Measurements from ENCODE around the gene MTA2.
"Not testable (repeated sequence)": the region's sequence is repeated elsewhere in the genome, so short reads cannot be mapped to it uniquely, and the experiment has no call there.

The MTA2 gene

DNA sequence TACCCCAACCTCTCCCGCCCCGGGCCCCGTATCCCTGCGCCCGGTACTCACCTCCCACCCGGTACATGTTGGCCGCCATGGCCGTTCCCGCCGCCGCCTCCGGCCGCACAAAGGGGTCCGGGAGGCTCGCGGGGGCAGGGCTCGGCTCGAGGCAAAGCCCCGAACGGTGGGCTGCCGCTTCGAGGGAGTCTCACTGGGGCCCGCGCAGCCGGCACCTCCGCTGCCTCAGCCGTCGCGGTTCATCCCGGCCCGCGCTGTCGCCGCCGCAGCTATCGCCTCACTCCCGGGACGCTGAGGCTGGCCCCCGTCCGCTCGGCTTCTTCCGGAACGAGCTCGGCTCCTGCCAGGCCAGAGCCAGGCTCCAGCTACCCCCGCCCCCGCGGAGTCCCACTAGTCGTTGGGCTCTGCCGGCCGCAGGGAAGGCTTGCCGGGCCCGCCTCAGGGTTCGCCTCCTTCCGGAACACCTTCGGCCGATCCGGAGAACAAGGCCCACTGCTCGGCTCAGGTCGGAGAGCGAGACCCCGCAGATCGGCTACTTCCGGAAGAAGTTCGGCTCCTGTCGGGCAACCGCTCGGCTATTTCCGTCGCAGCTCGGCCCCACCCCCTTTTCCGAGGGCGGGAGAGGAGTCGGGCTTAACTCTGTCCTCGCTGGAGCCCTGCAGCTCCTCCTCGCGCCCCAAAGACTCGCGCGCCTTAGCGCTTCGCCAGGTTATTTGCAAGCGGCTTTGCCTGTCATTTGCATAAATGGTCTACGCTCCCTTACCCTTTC lies at the start of gene MTA2:
Gene MTA2 (minus strand): TSS at position 494 of the 769 bp plus-strand sequence. CDS start 415 bp downstream, at position 79.
- peak; percentile 98 to 99 (median 99) for DNase-seq

DNA sequence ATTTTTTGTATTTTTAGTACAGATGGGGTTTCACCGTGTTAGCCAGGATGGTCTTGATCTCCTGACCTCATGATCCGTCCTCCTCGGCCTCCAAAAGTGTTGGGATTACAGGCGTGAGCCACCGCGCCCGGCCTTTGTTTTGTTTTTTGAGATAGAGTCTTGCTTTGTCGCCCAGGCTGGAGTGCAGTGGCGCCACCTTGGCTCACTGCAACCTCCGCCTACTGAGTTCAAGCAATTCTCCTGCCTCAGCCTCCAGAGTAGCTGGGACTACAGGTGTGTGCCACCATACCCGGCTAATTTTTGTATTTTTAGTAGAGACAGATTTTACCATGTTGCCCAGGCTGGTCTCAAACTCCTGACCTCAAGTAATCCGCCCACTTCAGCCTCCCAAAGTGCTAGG lies 48.6 kb upstream of the MTA2 start:
- not testable (repeated sequence) for DNase-seq

DNA sequence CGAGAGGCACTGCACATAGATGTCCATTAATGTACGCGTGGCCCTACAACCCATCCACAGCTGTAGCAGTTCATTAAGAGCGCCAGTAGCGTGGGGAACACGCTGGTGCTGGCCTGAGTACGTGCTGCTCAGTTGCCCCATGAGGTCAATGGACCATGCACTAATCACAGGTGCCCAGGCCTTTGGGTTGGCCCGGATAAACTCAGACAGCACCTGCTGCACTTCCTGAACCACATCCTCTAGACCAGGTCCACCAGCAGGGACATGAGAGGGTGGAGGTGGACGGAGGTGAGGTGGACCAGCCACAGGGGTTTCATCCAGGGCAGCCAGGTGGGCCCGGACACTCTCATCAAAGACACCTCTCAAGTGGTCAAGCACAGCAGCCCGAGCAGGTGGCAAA lies 47.8 kb upstream of the MTA2 start:
- DNase-seq, result no peak

- no peak for DNase-seq
Measured at GRCh38 chr11:62648967-62649364, 47.3 kb upstream of the MTA2 start.

DNA sequence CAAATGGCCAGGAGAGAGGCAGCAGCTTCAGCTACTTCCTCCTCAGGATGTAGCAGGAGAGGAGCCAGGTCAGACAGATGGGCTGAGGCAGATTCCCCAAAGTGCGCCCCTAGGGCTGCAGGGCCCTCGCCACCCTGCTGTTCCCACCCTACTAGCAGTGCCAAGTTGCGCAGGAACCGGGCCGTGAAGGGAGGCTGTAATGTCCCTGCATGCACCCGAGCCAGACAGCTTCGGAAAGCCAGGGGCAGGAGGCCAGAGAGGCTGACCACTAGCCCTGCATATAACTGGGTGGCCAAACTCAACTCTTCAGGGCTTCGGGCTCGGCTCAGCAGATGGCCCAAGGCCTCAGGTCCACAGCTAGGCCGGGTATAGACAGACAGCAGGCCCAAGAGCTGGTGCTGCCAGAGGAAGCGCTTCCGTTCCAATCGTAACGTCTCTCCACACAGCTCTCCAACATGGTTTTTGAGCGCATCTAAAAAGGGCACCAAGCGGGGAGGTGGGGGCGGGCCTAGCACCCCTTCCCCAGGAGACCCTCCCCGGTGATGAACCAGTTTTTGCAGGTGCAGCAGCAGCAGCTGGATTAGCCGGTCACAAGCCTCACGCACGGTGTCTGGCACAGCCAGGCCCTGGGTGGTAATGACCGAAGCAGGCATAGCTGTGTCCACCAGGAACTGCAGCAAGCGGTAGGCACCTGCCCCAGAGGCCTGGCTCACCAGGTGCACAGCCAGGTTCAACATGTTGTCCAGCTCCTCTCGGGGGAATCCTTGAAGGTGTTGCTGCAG lies 46.7 kb upstream of the MTA2 start:
- no peak for DNase-seq

DNA sequence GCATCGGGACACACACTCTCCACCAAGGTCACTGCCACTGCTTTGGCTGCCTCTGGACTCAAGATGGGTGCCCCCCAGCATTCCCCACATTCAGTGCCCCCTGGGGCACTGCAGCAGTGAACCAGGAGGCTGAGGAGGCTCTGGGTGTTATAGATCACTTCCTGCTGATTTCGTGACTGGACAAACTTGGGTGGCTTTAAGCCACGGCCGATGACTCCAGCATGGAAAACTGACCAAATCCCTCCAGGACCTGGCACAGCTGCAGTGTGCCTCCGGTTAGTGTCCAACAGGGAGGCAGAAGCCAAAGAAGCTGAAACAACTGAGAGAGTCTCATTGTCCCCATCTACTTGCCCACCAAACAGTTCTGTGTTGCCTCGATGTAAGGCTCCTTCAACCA lies 45.9 kb upstream of the MTA2 start:
- no peak for DNase-seq

- DNase-seq, result no peak
Measured at GRCh38 chr11:62646825-62647608, 45.4 kb upstream of the MTA2 start.

GRCh38 chr11:62645946-62646824 lies 44.5 kb upstream of the MTA2 start, which contains the start of gene GANAB:
TSS of gene GANAB (minus strand) at chr11:62646613. CDS start at chr11:62646599, 14 bp downstream.
- DNase-seq, result peak; percentile 98 to 99 (median 98)

DNA sequence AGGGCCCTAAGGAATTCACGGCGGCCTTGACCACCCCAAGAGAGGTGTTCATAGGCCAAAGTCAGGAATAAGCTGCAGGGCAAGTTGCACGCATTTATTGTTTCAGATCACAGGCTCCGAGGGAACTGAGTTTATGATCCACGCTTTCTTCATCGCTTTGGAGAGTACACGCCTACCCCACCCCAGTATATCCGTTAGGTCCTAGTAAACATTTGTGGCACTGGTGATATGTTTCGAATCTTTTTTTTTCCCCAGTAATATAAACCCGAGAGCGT lies 43.9 kb upstream of the MTA2 start:
- no peak for DNase-seq

DNA sequence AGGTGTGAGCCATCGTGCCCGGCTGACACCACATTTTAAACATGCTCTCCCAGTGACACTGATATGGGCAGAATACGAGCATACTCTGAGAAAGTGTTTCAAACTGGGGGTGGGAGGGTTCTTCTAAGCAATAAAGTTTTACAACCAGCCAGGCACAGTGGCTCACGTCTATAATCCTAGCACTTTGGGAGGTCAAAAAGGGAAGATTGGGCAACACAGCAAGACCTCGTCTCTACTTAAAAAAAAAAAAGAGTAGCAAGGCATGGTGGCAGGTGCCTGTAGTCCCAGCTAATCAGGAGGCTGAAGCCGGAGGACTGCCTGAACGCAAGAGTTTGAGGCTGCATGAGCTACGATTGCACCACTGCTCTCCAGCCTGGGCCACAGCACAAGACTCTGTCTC lies 42.6 kb upstream of the MTA2 start:
- DNase-seq, result no peak

DNA sequence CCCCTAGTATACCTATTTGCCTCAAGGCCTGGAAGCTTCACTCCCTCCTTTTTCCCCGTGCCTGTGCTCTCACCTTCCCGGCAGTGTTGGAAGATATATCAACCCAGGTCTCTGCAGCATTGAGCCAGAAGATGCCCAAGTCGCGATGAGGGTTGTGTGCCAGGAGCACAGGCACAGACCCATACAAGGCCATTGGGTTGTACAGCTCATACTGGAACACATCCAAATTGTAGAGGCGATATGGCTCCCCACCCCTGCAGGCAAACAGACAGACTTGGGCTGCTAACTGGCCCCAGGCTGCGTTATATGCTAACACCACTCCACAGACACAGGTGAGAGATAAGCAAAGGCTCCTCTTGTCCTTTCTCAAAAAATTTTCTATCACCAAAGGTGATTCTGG lies 30.8 kb upstream of the MTA2 start:
- no peak for DNase-seq

GRCh38 chr11:62627713-62628112 lies 26.0 kb upstream of the MTA2 start:
- DNase-seq, result no peak

GRCh38 chr11:62622476-62623089 lies 20.9 kb upstream of the MTA2 start:
- DNase-seq, result no peak

GRCh38 chr11:62621567-62622470 lies 20.2 kb upstream of the MTA2 start, which contains the start of gene B3GAT3:
TSS of gene B3GAT3 (minus strand) at chr11:62621986. CDS start at chr11:62621947, 39 bp downstream.
- DNase-seq, result peak; percentile 98 to 100 (median 99)

- DNase-seq, result no peak
Measured at GRCh38 chr11:62621027-62621566, 19.4 kb upstream of the MTA2 start.

DNA sequence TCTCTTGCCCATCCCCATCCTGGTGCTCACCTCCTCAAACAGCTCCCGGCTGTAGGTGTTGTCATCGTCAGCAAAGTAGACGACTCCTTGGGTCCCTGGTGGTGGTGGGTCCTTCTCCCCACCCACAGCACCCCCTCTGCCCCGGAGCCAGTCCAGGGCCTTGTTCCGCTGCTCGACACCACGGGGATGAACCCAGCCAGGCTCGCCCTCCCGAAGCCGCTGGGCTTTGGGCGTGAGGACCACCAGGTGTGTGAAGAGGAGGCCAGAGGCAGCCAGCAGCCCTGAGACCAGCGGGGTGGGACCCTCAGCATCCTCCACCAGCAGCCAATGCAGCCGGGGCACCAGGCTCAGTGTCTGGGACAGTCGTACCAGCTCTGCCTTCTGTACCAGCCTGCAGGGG lies 15.3 kb upstream of the MTA2 start:
- DNase-seq, result not testable (repeated sequence)

DNA sequence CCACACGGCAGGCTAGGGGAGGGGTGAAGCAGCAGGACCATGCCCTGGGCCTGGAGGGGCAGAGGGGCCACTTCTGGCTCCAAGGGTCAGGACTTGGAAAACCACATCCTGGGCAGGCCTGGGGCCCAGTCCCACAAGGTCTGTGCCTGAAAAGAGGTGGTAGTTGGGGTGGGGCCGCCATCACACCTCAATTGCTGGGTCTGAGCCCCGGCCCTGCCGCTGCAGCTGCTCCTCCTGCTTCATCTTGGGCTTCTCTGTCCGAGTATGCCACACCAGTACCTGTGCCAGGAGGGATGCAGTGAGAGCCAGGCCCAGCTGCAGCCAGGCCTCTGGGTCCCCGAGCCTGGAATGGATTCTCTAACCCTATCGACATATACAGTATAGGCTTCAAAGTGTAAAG lies 13.9 kb upstream of the MTA2 start:
- DNase-seq, result no peak

DNA sequence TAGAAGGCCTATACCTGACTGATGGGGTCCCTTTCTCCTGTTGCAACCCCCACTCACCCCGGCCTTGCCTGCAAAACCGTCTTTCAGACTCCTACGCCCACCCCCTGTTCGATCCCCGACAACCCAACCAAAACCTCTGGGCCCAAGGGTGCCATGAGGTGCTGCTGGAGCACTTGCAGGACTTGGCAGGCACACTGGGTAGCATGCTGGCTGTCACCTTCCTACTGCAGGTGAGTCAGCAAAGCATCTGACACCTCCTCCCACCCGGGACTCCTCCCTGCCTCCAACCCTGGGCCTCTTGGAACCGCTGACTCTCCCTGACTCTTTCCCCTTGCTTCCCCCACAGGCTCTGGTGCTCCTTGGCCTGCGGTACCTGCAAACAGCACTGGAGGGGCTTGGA lies 12.6 kb upstream of the MTA2 start:
- no peak for DNase-seq

- DNase-seq, result no peak
Measured at GRCh38 chr11:62613291-62613778, 11.7 kb upstream of the MTA2 start.

All from NCI-H1417 (cell line).